HG02938 (cell line): ENCODE data around the gene TSPAN4.

Experiments
- ATAC-seq: cut with Tn5 transposase; IDR thresholded peaks from one replicate; pipeline ENCODE4 v1.9.1; 2021; ENCODE audit warnings: mild to moderate bottlenecking, moderate library complexity; ENCODE audit not compliant: unreplicated experiment

The TSPAN4 gene

DNA sequence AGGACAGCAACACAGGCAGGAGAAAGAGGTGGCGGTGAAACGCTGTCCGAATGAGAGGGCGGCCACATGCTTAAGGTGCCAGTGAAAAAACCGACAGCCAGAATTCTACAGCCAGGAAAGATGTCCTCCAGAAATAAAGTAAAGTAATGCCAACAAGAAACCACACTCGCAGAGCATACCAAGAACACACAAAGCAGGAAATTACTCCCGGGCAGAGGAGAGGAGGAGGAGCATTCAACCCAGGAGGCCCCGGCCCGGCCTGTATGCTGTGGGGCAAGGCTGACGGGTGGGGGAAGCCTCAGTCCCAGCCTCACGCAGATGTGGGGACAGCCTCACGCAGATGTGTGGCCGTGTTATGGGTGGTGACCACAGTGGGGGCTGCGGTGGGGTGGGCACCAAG, 39.9 kb downstream of the TSPAN4 start:
- no peak for ATAC-seq

DNA sequence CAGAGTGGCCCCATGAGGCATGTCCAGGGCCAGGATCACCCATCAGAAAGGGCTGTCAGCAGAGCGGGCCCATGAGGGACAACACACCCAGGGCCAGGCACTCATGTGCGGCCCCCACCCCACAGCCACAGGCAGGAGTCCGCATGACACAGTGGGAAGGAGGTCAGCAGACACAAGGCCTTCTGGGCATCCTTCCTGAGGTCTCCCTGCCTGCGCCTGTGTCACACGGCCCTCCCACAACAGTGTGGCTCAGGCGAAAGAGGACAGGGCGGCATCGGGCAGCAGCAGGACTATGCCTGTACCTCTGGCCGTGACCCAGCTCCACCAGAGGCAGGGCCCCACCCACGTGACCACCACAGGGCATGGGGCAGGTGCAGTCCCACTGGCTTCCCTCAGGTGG, 40.9 kb downstream of the TSPAN4 start:
- ATAC-seq: no peak

DNA sequence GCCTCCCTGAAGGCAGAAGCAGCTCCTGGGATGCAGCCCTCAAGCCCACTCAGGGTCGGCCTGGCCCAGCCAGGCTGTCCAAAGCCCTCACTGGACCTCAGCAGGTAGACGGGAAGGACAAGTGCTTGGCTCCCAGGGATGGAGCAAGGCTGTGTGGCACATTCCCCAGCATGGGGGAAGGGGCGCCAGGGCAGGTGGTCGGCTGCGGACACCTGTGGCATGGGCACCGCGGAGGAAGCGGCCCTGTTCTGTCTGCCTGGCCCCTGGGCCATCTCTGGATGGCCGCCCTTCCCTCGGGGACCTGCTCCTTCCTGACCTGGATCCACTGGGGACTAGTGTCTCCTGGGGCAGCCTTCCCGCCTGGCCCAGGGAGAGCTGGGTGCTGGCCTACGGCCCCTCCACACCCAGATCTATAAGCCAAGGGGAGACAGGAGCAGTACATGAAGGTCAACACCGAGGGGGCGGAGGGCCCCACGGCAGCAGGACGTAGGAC, 42.0 kb downstream of the TSPAN4 start:
- ATAC-seq: no peak

DNA sequence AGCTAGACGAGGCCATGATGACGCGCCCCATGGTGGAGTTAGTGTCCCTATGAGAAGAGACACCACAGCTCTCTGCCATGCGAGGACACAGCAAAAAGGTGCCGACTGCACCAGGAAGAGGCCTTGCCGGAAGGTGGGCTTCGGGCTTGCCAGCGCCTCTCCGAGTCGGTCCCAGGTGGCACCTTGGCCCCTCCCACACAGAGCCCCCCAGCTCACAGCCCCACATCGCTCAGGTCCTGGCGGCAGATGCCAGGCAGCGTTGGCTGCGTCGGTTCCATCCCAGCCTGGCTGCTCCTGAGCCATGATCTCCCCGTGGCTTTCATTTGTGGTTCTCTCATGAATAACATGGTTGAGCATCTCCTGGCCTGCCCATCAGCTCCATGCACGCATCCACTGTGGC, 43.9 kb downstream of the TSPAN4 start:
- ATAC-seq: no peak

DNA sequence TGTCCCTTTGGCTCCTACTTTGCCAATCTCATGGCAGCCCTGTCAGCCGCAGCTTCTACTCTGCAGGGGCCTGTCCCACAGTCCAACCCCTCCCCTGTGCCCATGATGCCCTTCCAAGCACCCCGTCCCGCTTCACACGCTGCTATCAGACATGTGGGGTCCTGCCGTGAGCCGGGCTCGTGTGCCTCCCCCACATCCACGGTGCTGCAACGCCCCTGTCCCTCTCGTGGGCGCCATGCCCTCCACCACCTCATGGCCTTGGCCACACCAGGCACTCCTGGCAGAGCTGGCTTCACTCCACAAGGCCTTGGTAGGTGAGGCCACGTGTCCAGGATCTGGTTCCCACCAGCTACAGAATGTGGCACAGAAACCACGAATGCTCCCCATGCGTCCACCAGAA, 44.9 kb downstream of the TSPAN4 start:
- no peak for ATAC-seq

DNA sequence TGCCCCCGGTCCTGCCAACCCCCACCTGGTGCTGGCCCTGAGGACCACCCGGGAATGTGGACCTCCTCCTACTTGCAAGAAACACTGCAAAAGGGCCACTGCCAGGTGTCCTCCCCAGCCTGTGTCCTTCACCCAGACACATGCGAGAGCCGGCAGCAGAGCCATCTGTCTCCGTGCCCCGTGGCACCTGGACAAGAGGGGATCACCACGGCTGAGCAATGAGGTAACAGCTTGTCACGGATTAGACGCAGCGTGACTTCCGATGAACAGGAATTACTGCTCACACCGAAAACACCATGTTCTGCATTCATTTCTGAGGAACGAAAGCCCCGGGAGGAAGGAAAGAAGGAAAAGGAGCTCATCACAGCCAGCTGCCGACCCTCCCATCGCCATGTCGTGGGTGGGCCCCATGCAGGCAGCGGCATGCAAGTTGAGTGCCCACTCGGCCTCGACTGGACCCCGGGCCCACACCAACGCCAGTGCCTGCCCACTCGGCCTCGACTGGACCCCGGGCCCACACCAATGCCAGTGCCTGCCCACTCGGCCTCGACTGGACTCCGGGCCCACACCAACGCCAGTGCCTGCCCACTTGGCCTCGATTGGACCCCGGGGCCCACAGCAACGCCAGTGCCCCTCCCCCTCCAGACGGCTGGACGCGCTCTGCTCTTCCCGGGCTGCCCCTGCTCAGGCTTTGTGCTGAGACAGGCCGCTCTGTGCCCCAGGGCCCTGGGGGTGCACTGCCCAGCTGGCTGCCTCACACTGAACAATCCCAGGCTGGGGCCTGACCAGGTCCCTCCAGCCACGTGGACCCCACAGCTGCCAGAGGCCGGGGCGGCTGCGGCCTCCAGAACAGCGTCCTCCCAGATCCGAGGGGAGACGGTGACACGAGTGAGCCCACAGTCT, 45.9 kb downstream of the TSPAN4 start:
- ATAC-seq: no peak

DNA sequence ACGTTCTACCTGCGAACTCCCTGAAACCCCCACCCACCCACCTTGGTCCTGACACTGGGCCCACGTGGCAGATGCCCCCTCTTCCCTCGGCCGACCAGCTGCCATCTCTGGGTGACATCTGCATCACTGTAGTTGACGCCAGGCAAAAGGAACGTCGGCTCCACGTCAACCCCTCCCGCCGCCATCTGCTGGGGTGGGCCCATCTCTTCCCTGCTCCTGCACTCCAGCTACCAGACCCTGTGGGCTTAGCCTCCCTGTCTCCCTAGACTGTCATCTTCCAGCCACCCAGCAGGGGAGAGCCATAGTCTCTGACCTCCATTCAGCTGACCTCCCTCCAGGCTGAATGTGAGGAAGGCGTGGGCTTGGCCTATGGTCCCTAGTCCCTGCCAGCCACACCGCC, 46.6 kb downstream of the TSPAN4 start:
- ATAC-seq: no peak

DNA sequence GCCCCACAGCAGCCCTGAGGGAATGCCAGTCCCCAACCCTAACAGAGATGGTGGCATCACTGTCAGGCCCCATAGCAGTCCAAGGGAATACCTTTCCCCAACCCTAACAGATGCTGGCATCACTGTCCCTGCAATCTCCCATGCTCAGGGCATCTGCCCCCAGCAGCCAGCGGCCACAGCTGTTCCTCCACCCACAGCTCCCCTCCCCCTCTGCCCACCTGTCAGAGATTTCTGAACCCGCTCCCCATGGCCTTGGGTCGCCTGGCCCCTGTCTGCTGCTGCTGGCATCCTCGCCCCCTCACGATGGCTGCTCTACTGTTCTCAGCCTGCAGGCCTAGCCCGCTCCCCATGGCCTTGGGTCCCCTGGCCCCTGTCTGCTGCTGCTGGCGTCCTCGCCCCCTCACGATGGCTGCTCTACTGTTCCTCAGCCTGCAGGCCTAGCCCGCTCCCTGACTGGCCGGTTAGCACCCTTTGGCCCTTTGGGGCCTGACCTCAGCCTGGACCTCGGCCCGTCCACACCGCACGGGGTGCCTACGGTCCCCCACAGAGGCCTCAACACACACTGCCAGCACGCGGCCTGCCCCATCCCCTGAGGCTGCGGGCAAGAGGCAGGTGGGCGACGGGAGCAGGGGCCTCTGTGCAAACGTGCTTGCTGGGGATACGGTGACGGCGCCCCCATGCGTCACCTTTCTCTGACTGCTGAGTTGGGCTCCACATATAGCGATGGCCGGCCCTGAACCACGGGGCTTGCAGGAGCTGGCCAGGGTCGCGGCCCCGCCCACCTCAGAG, 47.2 kb downstream of the TSPAN4 start:
- ATAC-seq: no peak

DNA sequence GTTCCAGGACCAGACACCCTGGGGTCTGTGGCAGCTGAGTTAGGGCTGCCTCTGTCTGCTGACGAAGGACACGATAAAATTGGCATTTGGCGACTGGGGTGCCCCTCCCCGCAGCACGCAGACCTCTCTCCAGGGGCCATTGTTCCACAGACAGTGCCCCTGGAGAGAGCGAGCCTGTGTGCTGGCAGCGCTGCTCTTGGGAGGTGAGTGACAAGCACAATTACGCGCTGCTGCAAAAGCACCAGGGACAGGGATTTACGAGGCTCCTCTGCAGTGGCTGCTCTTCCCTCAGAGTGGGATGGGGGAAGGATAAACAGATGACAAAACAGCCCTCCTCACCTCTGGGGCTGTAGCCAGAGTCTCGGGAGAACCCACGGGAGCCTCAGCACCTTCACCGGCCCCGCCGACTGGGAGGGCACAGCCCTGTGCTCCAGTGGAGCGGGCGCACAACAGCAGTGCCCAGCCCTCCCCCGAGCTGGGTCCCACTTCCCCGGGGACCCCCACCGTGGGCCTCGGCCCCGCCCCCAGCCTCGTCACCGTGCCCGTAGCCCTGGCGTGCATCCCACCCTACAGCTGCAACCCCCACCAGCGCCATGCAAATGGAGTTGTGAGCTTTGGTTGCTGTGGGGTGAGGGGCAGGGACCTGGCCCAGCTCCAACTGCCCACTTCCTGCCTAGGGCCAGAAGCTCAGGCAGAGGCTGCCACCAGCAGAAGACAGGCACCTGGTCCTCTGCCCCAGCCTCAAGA, 48.3 kb downstream of the TSPAN4 start:
- ATAC-seq: no peak

DNA sequence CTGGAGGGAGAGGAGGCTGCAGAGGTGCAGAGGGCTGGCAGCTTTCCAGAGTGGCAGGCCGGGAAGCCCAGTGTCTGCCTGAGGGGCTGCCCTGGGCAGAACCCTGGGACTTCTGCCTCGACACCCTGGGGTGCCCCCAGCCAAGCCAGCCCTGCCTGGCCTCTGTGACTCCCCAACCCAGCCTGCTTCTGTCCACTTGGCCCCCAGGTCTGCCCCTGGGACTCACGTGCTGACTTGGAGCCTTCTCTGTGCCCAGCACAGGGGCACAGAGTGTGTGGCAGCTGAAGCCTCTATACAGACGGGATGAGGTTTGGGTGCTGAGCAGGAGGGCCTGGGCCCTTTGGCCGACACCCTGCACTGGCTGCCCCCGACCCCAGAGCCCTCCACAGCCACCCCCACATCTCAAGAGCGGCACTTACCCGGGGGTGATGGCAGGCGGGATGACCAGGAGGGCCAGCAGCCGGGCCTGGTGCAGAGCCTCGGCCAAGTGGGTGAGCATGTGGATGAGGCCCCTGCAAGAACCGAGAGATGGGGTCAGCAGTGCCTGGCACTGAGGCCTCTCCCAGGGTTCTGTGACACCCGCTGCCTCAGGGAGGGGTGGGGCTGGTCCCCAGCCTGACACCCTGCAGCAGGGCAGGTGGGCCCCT, 50.5 kb downstream of the TSPAN4 start:
- ATAC-seq: no peak

DNA sequence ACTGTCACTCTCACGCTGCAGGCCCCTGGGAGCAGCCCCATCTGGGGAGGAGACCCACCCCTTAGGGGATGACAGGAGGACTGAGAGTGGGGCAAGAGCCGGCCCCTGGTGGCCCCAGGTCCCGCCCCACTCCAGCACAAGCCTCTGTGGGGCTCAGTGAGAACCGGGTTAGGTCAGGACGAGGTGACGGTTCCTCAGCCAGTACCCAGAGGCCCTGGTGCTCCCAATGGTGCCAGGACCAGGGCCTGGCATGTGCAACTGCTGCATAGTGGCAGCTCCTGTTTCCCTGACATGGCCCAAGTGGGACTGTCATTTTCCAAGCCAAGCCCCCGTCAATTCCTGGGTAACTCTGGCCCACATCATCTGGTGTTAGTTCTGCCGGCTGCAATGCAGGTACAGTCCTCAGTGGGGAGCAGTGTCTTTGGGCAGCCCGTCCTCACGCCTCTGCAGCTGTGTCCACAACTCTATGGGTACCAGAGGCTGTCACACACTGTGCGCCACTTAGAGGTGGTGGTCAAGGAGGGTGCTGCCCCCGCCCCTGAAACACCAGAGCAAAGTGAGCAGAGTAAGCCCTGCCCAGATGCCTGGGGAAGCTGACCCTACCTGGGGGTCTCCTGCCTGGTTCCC, 52.0 kb downstream of the TSPAN4 start:
- no peak for ATAC-seq

DNA sequence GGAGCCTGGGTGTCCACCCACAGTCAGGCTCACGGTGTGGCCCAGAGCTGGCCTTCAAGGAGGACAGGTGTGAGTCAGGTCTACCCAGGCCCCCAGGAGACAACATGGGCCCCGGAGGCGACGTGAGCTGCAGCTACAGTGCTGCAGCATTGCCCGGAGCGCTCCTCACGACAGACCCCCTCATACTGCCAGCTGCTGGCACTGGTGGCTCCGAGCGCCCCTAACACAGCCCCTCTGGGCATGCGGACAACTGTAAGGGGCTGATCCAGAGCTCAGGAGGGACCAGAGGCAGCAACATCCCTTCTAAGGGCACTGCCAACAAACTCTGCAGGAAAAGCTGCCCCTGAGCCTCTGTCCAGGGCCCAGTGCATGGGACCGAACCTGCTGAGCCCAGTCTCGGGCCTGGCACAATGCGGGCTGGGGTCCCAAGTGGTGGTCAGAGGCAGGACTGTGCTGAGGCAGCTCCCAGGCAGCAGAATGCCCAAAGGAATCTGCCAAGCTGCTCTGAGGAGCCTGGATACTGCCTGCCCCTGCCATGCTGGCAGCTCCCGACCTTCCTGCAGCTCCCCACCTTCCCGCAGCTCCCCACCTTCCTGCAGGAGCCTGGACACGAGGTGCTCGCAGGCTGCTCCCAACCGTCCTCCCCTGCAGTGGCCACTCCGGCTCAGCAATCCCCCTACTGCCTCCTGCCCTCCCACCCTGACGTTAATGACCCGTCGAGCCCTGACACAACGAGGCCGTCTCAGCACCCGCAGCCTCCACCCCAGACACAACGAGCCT, 52.9 kb downstream of the TSPAN4 start:
- ATAC-seq: no peak

DNA sequence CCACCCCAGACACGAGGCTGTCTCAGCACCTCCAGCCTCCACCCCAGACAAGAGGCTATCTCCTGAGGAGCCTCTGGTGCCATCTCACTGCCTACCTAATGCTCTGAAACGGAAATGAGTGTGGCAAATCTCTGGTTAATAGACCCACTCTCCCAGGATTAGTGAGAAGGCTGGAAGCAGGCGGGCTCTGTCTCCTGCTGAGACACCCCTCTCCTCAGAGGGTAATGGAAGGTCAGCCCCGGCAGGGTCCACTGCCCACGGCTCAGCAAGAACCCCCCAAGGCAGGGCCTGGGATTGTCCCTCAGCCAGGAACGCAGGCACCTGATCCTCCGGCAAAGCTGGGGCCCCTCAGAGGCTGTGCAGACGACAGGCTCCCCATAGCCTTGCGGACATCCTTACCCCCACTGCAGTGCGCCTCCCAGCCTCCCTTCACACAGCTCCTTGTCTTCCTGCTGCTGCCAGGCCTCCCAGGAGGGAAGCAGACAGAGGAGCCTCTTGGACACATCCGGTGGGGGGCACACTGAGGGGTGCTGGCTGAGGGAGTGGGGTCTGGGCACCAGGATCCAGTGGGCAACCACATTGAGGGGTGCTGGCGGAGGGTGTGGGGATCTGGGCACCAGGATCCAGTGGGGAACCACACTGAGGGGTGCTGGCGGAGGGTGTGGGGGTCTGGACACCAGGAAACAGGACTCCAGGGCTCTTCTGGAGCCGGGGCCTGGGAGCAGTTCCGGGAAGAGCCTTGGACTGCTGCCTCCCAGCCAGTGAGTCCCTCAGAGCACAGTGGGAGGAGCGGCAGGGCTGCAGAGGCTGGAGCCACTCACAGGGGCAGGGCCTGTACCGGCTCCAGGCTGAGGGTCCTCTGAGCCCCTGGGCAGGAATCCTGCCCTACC, 54.8 kb downstream of the TSPAN4 start:
- no peak for ATAC-seq

DNA sequence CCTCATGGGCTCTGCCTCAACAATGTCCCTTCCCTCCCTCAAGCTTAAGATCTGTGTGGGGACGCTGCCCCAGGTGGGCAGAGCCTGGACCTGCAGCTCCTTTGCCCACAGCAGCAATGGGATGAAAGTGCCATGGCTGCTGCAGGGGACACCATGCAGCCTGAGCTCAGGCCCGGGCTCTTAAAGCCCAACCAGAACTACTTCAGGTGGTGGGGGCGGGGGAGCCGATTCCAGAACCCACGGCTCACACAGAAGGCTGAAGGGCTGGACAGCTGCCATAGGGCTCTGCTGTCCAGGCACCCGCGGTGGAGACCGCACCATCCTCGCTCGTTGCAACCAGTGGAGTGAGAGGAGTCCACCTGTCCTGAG, 55.5 kb downstream of the TSPAN4 start:
- no peak for ATAC-seq

DNA sequence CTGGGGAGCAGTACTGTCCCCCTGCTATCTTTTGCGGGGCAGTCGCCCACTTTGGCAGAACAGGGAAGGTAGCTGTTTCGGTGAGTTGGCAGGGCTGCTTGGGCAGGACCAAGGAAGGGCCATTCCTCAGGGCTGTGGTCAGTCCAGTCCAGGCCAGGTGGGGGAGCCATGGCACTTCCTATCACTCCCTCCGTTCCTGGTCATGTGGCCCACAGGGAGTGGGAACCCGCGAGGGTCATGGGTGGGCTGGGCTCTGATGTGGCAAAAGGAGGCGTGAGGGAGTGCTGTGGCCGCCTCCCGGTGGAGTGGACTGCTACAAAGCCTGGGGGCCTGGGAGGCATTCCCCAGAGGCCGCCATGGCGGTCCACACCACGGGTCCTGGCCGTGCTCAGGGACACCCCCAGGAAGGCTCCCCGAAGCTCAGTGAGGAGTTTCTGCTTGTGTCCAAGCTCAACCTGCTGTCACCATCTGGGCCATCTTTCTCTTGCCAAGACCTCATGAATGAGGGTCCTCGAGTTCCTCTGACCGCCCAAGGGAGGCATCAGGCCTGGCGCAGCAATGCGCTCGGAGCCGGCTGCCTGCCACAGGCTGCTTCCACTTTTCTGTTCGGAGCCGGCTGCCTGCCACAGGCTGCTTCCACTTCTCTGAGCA, 56.0 kb downstream of the TSPAN4 start:
- no peak for ATAC-seq

DNA sequence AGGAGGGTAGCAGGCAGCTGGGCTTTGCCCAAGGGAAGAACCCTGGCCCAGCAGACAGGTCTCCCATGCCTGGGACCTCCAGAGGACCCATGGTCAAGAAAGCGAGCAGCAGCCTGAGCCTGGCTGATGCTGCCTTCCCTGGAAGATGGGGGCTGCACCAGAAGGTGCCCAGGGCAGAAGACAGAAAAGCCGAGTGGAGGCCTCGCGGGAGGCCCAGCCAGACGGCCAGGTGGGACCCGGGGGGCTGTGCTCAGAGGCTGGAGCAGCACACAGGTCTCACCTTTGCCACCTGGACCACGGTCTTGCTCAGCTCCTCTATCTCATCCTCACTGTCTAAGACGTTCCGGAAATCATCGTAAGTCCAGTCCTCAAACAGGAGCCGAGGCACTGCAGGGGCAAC, 57.1 kb downstream of the TSPAN4 start:
- no peak for ATAC-seq

DNA sequence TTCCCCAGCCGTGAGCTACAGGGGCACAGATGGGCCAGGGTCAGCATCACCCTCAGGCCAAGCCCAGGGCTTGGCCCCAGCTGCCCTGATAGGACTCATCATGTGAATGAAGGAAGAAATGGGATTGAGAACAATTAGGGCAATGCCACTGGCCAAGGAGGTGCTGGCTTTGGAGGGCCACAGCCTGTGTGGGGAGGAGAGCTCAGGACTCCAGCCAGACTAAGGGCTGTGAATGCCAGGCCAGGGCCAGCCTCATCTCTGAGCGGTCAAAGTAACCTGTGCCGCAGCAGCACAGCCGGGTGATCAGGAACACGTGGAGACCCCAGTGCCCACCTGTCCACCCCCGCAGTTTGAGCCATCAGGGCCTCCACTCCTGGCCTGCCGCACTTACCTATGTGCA, 57.9 kb downstream of the TSPAN4 start:
- ATAC-seq: no peak

DNA sequence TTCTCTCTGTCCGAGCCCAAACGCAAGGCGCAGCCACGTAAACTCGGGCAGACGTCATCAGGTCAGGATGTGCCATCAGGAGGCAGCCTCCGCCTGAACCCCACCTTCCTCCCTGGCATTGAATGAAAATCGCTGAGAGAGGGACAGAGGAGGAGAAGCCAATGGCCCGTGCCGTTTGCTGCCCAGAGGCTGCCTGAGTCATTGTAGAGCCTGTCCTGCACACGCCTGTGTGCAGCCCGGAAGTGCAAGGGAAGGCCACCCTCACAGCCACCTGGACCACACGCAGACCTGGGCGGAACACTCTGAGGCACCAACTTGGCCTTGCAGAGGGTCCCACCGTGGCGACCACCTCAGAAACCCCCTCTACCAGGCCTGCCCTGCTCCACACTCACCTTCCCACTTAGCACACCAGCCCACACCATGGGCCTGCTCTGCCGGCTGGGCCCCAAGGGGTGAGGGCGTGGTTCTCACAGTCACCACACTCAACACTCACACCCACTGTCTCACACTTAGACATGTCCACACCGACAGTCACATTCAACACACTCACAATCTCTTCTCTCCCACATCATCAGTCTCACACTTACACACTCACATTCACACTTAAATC, 58.9 kb downstream of the TSPAN4 start:
- ATAC-seq: no peak
